H1 (cell line): Measurements from ENCODE around the gene TRIM65. TPM values are rescaled to one million over a fixed set of nuclear protein-coding genes. Genes with fewer than 3 reads are reported as not detected.

Experiments used
- CTCF ChIA-PET: fragments of 300-600 bp; sonication (Branson Sonifier 250); formaldehyde crosslinking; loops from one replicate; lab custom pipeline; 2021; ENCODE audit not compliant: partially characterized antibody; lab: Charles Lee
- POLR2A ChIA-PET: fragments of 300-600 bp; sonication (Branson Sonifier 250); formaldehyde crosslinking; loops from one replicate; lab custom pipeline; 2021; ENCODE audit warnings: inconsistent platforms; ENCODE audit not compliant: partially characterized antibody; lab: Charles Lee
- DNase-seq, 2 experiments: peaks; one replicate each; pipeline versions ENCODE4 v3.0.0 to v3.0.0-alpha.2; 2010 to 2022; ENCODE audit warnings: low spot score in 2 of 2, low read depth in 1 of 2, mixed read lengths in 1 of 2
- FAIRE-seq: peaks from 2 replicates; lab custom pipeline; 2011; peaks lifted over from hg19 to GRCh38; lab: Jason Lieb, UNC
- H2AFZ ChIP-seq: 2 replicates; pipeline ENCODE4 v1.8.1; 2012; ENCODE audit warnings: low read length, inconsistent platforms
- H2AK5ac ChIP-seq: 2 replicates; pipeline ENCODE4 v1.6.1; 2013; ENCODE audit warnings: low read depth, low read length
- H2BK120ac ChIP-seq: replicated peaks from 2 replicates; pipeline ENCODE3; 2013; ENCODE audit warnings: low read depth, low read length, inconsistent platforms
- H2BK12ac ChIP-seq: 2 replicates; pipeline ENCODE4 v1.6.1; 2013; ENCODE audit warnings: low read depth, low read length
- H2BK15ac ChIP-seq: 2 replicates; pipeline ENCODE4 v1.6.1; 2013; ENCODE audit warnings: low read length
- H2BK20ac ChIP-seq: 2 replicates; pipeline ENCODE4 v1.6.1; 2013; ENCODE audit warnings: low read length
- H2BK5ac ChIP-seq: 2 replicates; pipeline ENCODE4 v1.6.1; 2013; ENCODE audit warnings: low read depth, low read length
- H3K14ac ChIP-seq: 2 replicates; pipeline ENCODE4 v1.6.1; 2013; ENCODE audit warnings: inconsistent platforms; ENCODE audit not compliant: insufficient read length
- H3K18ac ChIP-seq: 2 replicates; pipeline ENCODE4 v1.6.1; 2013; ENCODE audit warnings: low read length; ENCODE audit errors: extremely low read depth
- H3K23ac ChIP-seq: 2 replicates; pipeline ENCODE4 v1.6.1; 2013; ENCODE audit warnings: inconsistent platforms; ENCODE audit not compliant: insufficient read length
- H3K23me2 ChIP-seq: 2 replicates; pipeline ENCODE4 v1.6.1; 2013; ENCODE audit warnings: low read depth, low read length
- H3K27ac ChIP-seq: 2 replicates; pipeline ENCODE4 v1.6.1; 2011; ENCODE audit warnings: low read depth, low read length, inconsistent platforms
- H3K27me3 ChIP-seq, 4 experiments: replicated peaks in 1 of 4; 1 replicate in 1 of 4; 2 replicates in 3 of 4; pipeline versions ENCODE4 v1.6.1 to v1.8.1; 2011 to 2013; ENCODE audit warnings: low read length in 3 of 4, mild to moderate bottlenecking in 3 of 4, inconsistent platforms in 2 of 4, mixed read lengths in 2 of 4, moderate library complexity in 1 of 4; ENCODE audit not compliant: control insufficient read depth in 3 of 4, insufficient read depth in 3 of 4; ENCODE audit errors: extremely low read depth in 1 of 4
- H3K36me3 ChIP-seq, 4 experiments: 2 replicates each; pipeline versions ENCODE4 v1.6.1 to v1.8.1; 2011 to 2013; ENCODE audit warnings: mild to moderate bottlenecking in 4 of 4, low read length in 3 of 4, moderate library complexity in 2 of 4, control low read depth in 1 of 4, inconsistent platforms in 1 of 4; ENCODE audit not compliant: insufficient read depth in 4 of 4, control insufficient read depth in 2 of 4
- H3K4ac ChIP-seq: replicated peaks from 2 replicates; pipeline ENCODE3; 2013; ENCODE audit warnings: low read length, low read depth, mixed read lengths, inconsistent platforms; ENCODE audit not compliant: insufficient read length
- H3K4me1 ChIP-seq, 4 experiments: replicated peaks in 1 of 4; 1 replicate in 1 of 4; 2 replicates in 3 of 4; pipeline versions ENCODE4 v1.6.1 to v1.8.1; 2011 to 2013; ENCODE audit warnings: low read length in 3 of 4, inconsistent platforms in 2 of 4, mixed read lengths in 1 of 4; ENCODE audit not compliant: insufficient read depth in 4 of 4, control insufficient read depth in 3 of 4
- H3K4me2 ChIP-seq, 2 experiments: 2 replicates each; pipeline versions ENCODE4 v1.6.1 to v1.8.1; 2011 to 2013; ENCODE audit warnings: low read depth in 2 of 2, low read length in 2 of 2, control low read depth in 1 of 2, inconsistent platforms in 1 of 2, mild to moderate bottlenecking in 1 of 2; ENCODE audit not compliant: insufficient read depth in 1 of 2
- H3K4me3 ChIP-seq, 4 experiments: fragments of 200-600, 300-600 bp in 1 of 4; sonication (generic), shearing (Covaris generic), sonication (Bioruptor Twin) in 1 of 4; 2 replicates each; pipeline versions ENCODE4 v1.5.1 to v1.8.1; 2011 to 2016; ENCODE audit warnings: low read length in 4 of 4, low read depth in 3 of 4, control low read depth in 2 of 4, inconsistent platforms in 2 of 4, mild to moderate bottlenecking in 2 of 4, mixed read lengths in 1 of 4, moderate library complexity in 1 of 4; ENCODE audit not compliant: insufficient read depth in 2 of 4; ENCODE audit errors: extremely low read depth in 1 of 4
- H3K56ac ChIP-seq: replicated peaks from 2 replicates; pipeline ENCODE3; 2013; ENCODE audit warnings: low read depth, mild to moderate bottlenecking, mixed read lengths, low read length, inconsistent platforms; ENCODE audit not compliant: insufficient read length
- H3K79me1 ChIP-seq: 2 replicates; pipeline ENCODE4 v1.6.1; 2013; ENCODE audit warnings: low read depth, low read length, control low read depth
- H3K79me2 ChIP-seq, 2 experiments: 2 replicates each; pipeline versions ENCODE4 v1.6.1 to v1.8.1; 2012 to 2013; ENCODE audit warnings: low read length in 2 of 2, mild to moderate bottlenecking in 2 of 2, inconsistent platforms in 1 of 2; ENCODE audit not compliant: insufficient read depth in 2 of 2, control insufficient read depth in 1 of 2
- H3K9ac ChIP-seq, 4 experiments: replicated peaks in 1 of 4; 1 replicate in 1 of 4; 2 replicates in 3 of 4; pipeline versions ENCODE4 v1.6.1 to v1.8.1; 2011 to 2013; ENCODE audit warnings: low read depth in 3 of 4, low read length in 3 of 4, control low read depth in 2 of 4, mild to moderate bottlenecking in 2 of 4, moderate library complexity in 2 of 4, inconsistent platforms in 1 of 4; ENCODE audit errors: extremely low read depth in 1 of 4
- H3K9me3 ChIP-seq, 2 experiments: 2 replicates each; pipeline versions ENCODE4 v1.6.1 to v1.8.1; 2012 to 2013; ENCODE audit warnings: mild to moderate bottlenecking in 2 of 2, moderate library complexity in 2 of 2, control low read depth in 1 of 2, inconsistent platforms in 1 of 2, low read depth in 1 of 2, low read length in 1 of 2, mixed read lengths in 1 of 2; ENCODE audit not compliant: insufficient read depth in 2 of 2
- H4K20me1 ChIP-seq, 2 experiments: replicated peaks in 1 of 2; 2 replicates each; pipeline versions ENCODE3 to v1.8.1; 2011 to 2013; ENCODE audit warnings: inconsistent platforms in 2 of 2, low read length in 2 of 2, mild to moderate bottlenecking in 1 of 2; ENCODE audit not compliant: insufficient read depth in 2 of 2, control insufficient read depth in 1 of 2
- H4K5ac ChIP-seq: 2 replicates; pipeline ENCODE4 v1.6.1; 2013; ENCODE audit warnings: low read length, low read depth, mixed read lengths, inconsistent platforms; ENCODE audit not compliant: insufficient read length
- H4K8ac ChIP-seq: 2 replicates; pipeline ENCODE4 v1.8.0; 2013; ENCODE audit warnings: mild to moderate bottlenecking, moderate library complexity, low read length, inconsistent platforms; ENCODE audit not compliant: insufficient read depth; ENCODE audit errors: extremely low read depth
- H4K91ac ChIP-seq: replicated peaks from 2 replicates; pipeline ENCODE3; 2013; ENCODE audit warnings: low read length, mixed read lengths, inconsistent platforms; ENCODE audit not compliant: insufficient read length
- EP300 ChIP-seq, 2 experiments: IDR thresholded peaks; 1 replicate in 1 of 2; 2 replicates in 1 of 2; pipeline ENCODE4 v1.6.1; 2011 to 2012; ENCODE audit warnings: low read depth in 2 of 2, low read length in 2 of 2, mild to moderate bottlenecking in 2 of 2, borderline replicate concordance in 1 of 2, inconsistent platforms in 1 of 2, moderate library complexity in 1 of 2
- EZH2 ChIP-seq: fragments of 200-600 bp; sonication (generic); IDR thresholded peaks from 2 replicates; pipeline ENCODE4 v1.7.1; 2012; ENCODE audit warnings: low read depth, mild to moderate bottlenecking, moderate library complexity, low read length, inconsistent platforms; ENCODE audit not compliant: severe bottlenecking
- SP1 ChIP-seq: IDR thresholded peaks from 2 replicates; pipeline ENCODE4 v1.6.1; 2011; ENCODE audit warnings: low read depth, low read length
- TAF1 ChIP-seq: IDR thresholded peaks from 2 replicates; pipeline ENCODE4 v1.6.1; 2011; ENCODE audit warnings: mild to moderate bottlenecking, low read depth, low read length
- WGBS, 2 experiments: shearing (Covaris generic) in 1 of 2; methylation state at CpG; one replicate each; pipeline versions ENCODE4 v1.1.6 to v1.1.7; 2013 to 2015; ENCODE audit warnings: low lambda C conversion rate in 2 of 2, mixed read lengths in 2 of 2, inconsistent platforms in 1 of 2, low coverage in 1 of 2, missing lambda C conversion rate in 1 of 2; ENCODE audit not compliant: insufficient replicate concordance in 2 of 2, insufficient coverage in 1 of 2, insufficient read length in 1 of 2; ENCODE audit errors: extremely low coverage in 1 of 2, missing lambda C conversion rate in 1 of 2; 5-methylcytosine and 5-hydroxymethylcytosine counted together
- polyA plus RNA-seq, 7 experiments: library from polyadenylated mRNA; depleted of rRNA in 3 of 7; stranded (reverse) in 5 of 7; unstranded in 2 of 7; fragments of >200 nt in 5 of 7; fragments of 200-250 nt in 2 of 7; gene quantifications; 1 replicate in 5 of 7; 2 replicates in 1 of 7; 4 replicates in 1 of 7; pipeline versions ENCODE4 v1.2.1 to v1.2.3, GENCODE V29; 2011 to 2013; ENCODE audit warnings: missing spikeins in 2 of 7, mixed read lengths in 2 of 7
- total RNA-seq: library from RNA; stranded (reverse); fragmentation: NEBNext Ultra II Directional; extraction: Animal tissue kit (Norgen Biotek cat#: 25700); gene quantifications from 2 replicates; pipeline ENCODE4 v1.2.1, GENCODE V29; 2021

The TRIM65 gene
- total and polyA plus RNA-seq, 2 of the 8 experiments (the other 6 are each of a cell fraction or from before 2014, with no cell fraction given), result 21.2 to 48.6 TPM

GRCh38 chr17:75899767-75900468, 3.2 kb upstream of the TRIM65 start:
- H2BK5ac ChIP-seq, result no peak overlapping the region
- H3K9me3 ChIP-seq, result no peaks in the 10 kb centered on the region
- DNase-seq (no peak), FAIRE-seq (no peak)
- peaks cover 5 to 35% (median 23%) of the 10 kb centered on the region in 4 experiments; a peak in 7 of 8 replicates for H3K36me3 ChIP-seq
- peaks cover 3% of the 10 kb centered on the region; the same call in 1 of the 2 replicates for H3K79me1 ChIP-seq
- no peak overlapping the region for H4K91ac ChIP-seq
- no peak overlapping the region for H2BK12ac ChIP-seq
- H2AFZ ChIP-seq, result no peak overlapping the region
- no peak overlapping the region for H3K4me2 ChIP-seq
- no peak overlapping the region for H4K8ac ChIP-seq
- peaks cover 2 to 5% of the 10 kb centered on the region in 2 experiments for H4K20me1 ChIP-seq
- H3K79me2 ChIP-seq, result peaks cover 0 to 24% of the 10 kb centered on the region in 2 experiments; a peak in 2 of 4 replicates
- H2BK20ac ChIP-seq, result no peak overlapping the region
- H3K9ac ChIP-seq, result no peak overlapping the region
- no peak overlapping the region for H3K27ac ChIP-seq
- no peak overlapping the region for H3K4me3 ChIP-seq
- TF ChIP-seq SP1 (no peak), TAF1 (no peak), EZH2 (no peak), EP300 (IDR thresholded peaks at IDR 0.05; ENCODE audit: borderline replicate concordance in 1 of 2, low read depth in 2 of 2, low read length in 2 of 2) (no peak)
- no peaks in the 10 kb centered on the region for H3K27me3 ChIP-seq
- no peak overlapping the region for H3K4ac ChIP-seq
- H2AK5ac ChIP-seq, result no peak overlapping the region
- no peak overlapping the region for H3K18ac ChIP-seq
- peaks cover 3 to 16% (median 10%) of the 10 kb centered on the region in 4 experiments for H3K4me1 ChIP-seq
- WGBS, 2 experiments, result 91% methylated on average over 21 of the region's 23 CpGs; no CpG with 5 or more reads in 1 of the 2 experiments
- no peak overlapping the region for H4K5ac ChIP-seq
- no peak overlapping the region for H2BK120ac ChIP-seq
- H3K23me2 ChIP-seq, result peaks cover 11% of the 10 kb centered on the region
- H2BK15ac ChIP-seq, result no peak overlapping the region
- H3K23ac ChIP-seq, result no peak overlapping the region
- ChIA-PET CTCF (interaction anchor here (0.6 to 51.3 kb wide), 7 partner anchors 10 to 1044 kb away, joined by 3 to 885 read pairs (median 5); partner anchors contain the start of gene CDK3), POLR2A (interaction anchor here (0.9 to 7.4 kb wide), 7 partner anchors 10 to 380 kb away, joined by 3 to 40 read pairs (median 3); no protein-coding TSS in a partner anchor)
- H3K56ac ChIP-seq, result no peak overlapping the region
- no peak overlapping the region for H3K14ac ChIP-seq
